H1 (cell line): ENCODE data around the gene PSKH1. TPM values are rescaled to one million over a fixed set of nuclear protein-coding genes. Genes with fewer than 3 reads are reported as not detected.

Experiments used
- ATF2 ChIP-seq: IDR thresholded peaks from 2 replicates; pipeline ENCODE4 v1.6.1; 2012; ENCODE audit warnings: low read length, inconsistent platforms
- BACH1 ChIP-seq: IDR thresholded peaks from 2 replicates; pipeline ENCODE4 v1.6.1; 2012; ENCODE audit warnings: low read length, improper control_type of control experiment
- CHD1 ChIP-seq: IDR thresholded peaks from 2 replicates; pipeline ENCODE4 v1.6.1; 2012; ENCODE audit warnings: low read depth, low read length, improper control_type of control experiment
- CHD7 ChIP-seq: fragments of 300-600 bp; sonication (generic); IDR thresholded peaks from 2 replicates; pipeline ENCODE4 v1.7.1; 2012; ENCODE audit warnings: low read length, moderate library complexity, mild to moderate bottlenecking, inconsistent platforms; ENCODE audit not compliant: insufficient replicate concordance
- FOSL1 ChIP-seq: IDR thresholded peaks from 2 replicates; pipeline ENCODE4 v1.6.1; 2011; ENCODE audit warnings: mild to moderate bottlenecking, low read depth, low read length, moderate library complexity; ENCODE audit not compliant: insufficient read depth
- KDM4A ChIP-seq: IDR thresholded peaks from one replicate; pipeline ENCODE4 v1.7.1; 2012; ENCODE audit warnings: low read depth, mild to moderate bottlenecking, moderate library complexity, low read length, inconsistent platforms; ENCODE audit not compliant: severe bottlenecking
- SIN3A ChIP-seq, 2 experiments: IDR thresholded peaks in 1 of 2; conservative IDR thresholded peaks in 1 of 2; 2 replicates each; pipeline ENCODE4 v1.6.1; 2011 to 2012; ENCODE audit warnings: low read length in 2 of 2, improper control_type of control experiment in 1 of 2, low read depth in 1 of 2, mild to moderate bottlenecking in 1 of 2
- TAF7 ChIP-seq: optimal IDR thresholded peaks from 2 replicates; pipeline ENCODE3; 2011; ENCODE audit warnings: low read depth, mild to moderate bottlenecking, inconsistent platforms, low read length, moderate library complexity, borderline replicate concordance
- polyA plus RNA-seq, 7 experiments: library from polyadenylated mRNA; depleted of rRNA in 3 of 7; stranded (reverse) in 5 of 7; unstranded in 2 of 7; fragments of >200 nt in 5 of 7; fragments of 200-250 nt in 2 of 7; gene quantifications; 1 replicate in 5 of 7; 2 replicates in 1 of 7; 4 replicates in 1 of 7; pipeline versions ENCODE4 v1.2.1 to v1.2.3, GENCODE V29; 2011 to 2013; ENCODE audit warnings: missing spikeins in 2 of 7, mixed read lengths in 2 of 7
- total RNA-seq: library from RNA; stranded (reverse); fragmentation: NEBNext Ultra II Directional; extraction: Animal tissue kit (Norgen Biotek cat#: 25700); gene quantifications from 2 replicates; pipeline ENCODE4 v1.2.1, GENCODE V29; 2021
- TF ChIP-seq, protein P1 (sequence below): IDR thresholded peaks from 2 replicates; pipeline ENCODE4 v1.6.1; 2012; ENCODE audit warnings: inconsistent platforms

Gene PSKH1
- total and polyA plus RNA-seq, 2 of the 8 experiments (the other 6 are each of a cell fraction or from before 2014, with no cell fraction given): 24.8 to 51.0 TPM

- TF ChIP-seq ATF2: no peak
- TF ChIP-seq SIN3A (conservative IDR thresholded peaks at IDR 0.05 in 1 of 2, IDR thresholded peaks at IDR 0.05 in 1 of 2; ENCODE audit: low read depth in 1 of 2, low read length in 2 of 2): no peak
- TF ChIP-seq CHD7: no peak
- TF ChIP-seq KDM4A: no peak
- TF ChIP-seq, protein P1, sequence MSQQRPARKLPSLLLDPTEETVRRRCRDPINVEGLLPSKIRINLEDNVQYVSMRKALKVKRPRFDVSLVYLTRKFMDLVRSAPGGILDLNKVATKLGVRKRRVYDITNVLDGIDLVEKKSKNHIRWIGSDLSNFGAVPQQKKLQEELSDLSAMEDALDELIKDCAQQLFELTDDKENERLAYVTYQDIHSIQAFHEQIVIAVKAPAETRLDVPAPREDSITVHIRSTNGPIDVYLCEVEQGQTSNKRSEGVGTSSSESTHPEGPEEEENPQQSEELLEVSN: no peak
- no peak for TF ChIP-seq BACH1
- no peak for TF ChIP-seq CHD1
- TF ChIP-seq FOSL1: no peak
- TF ChIP-seq TAF7: no peak
Observed at GRCh38 chr16:67858500-67858899, 34.6 kb upstream of the PSKH1 start (continued).
